K562 (cell line): ENCODE results near the gene PDCD6IP. TPM values are rescaled to one million over a fixed set of nuclear protein-coding genes. Genes with fewer than 3 reads are reported as not detected.

Source experiments
- CREBBP ChIP-seq: IDR thresholded peaks from one replicate; pipeline ENCODE4 v1.6.1; 2012; ENCODE audit warnings: low read depth, mild to moderate bottlenecking, control low read depth, inconsistent platforms, low read length
- CTBP1 ChIP-seq: fragments of 450-650 bp; IDR thresholded peaks from 2 replicates; pipeline ENCODE4 v1.6.1; 2016; ENCODE audit warnings: borderline replicate concordance
- HDAC1 ChIP-seq, 2 experiments: fragments of 450-650 bp; IDR thresholded peaks; 2 replicates each; pipeline ENCODE4 v1.6.1; 2016 to 2017; ENCODE audit warnings: inconsistent platforms in 1 of 2, mild to moderate bottlenecking in 1 of 2, moderate library complexity in 1 of 2
- L3MBTL2 ChIP-seq: fragments of 450-650 bp; IDR thresholded peaks from 2 replicates; pipeline ENCODE4 v1.6.1; 2016; ENCODE audit warnings: mild to moderate bottlenecking, moderate library complexity
- MYBL2 ChIP-seq, 2 experiments: fragments of 450-650 bp in 1 of 2; sonication (generic) in 1 of 2; formaldehyde crosslinking in 1 of 2; IDR thresholded peaks; 2 replicates each; pipeline versions ENCODE4 v1.6.1 to v1.8.1; 2017 to 2022; ENCODE audit warnings: borderline replicate concordance in 1 of 2, inconsistent platforms in 1 of 2, low read depth in 1 of 2, mild to moderate bottlenecking in 1 of 2, missing genetic modification reagents in 1 of 2, moderate library complexity in 1 of 2
- RBM25 ChIP-seq: fragments of 200-400 bp; formaldehyde crosslinking; IDR thresholded peaks from 2 replicates; pipeline ENCODE4 v1.6.1; 2018; ENCODE audit warnings: low read length, low read depth, moderate library complexity; ENCODE audit not compliant: severe bottlenecking
- ZNF217 ChIP-seq: sonication (generic); formaldehyde crosslinking; IDR thresholded peaks from 2 replicates; pipeline ENCODE4 v1.8.0; 2022; ENCODE audit warnings: mild to moderate bottlenecking, missing genetic modification reagents
- ZNF282 ChIP-seq: sonication (generic); formaldehyde crosslinking; IDR thresholded peaks from 2 replicates; pipeline ENCODE4 v1.8.1; 2023; ENCODE audit warnings: missing genetic modification reagents
- ZNF507 ChIP-seq: conservative IDR thresholded peaks from 2 replicates; pipeline ENCODE4 v1.6.1; 2017; ENCODE audit warnings: missing genetic modification characterization, missing compliant biosample characterization
- polyA plus RNA-seq, 8 experiments: library from polyadenylated mRNA; depleted of rRNA in 4 of 8; stranded (reverse) in 5 of 8; unstranded in 3 of 8; fragments of >200 nt; fragmentation: Nextera tagmentation in 2 of 8; fragmentation: Illumina TruSeq in 1 of 8; extraction: Ambion mirVana in 2 of 8; extraction: Trizol in 1 of 8; gene quantifications; 2 replicates each; pipeline versions ENCODE4 v1.2.1 to v1.2.3, GENCODE V29; 2011 to 2014; ENCODE audit warnings: inconsistent platforms in 1 of 8, missing spikeins in 1 of 8
- total RNA-seq, 7 experiments: library from RNA; depleted of rRNA in 6 of 7; stranded (reverse); fragments of >200 nt in 6 of 7; fragmentation: Illumina TruSeq in 2 of 7; extraction: Trizol in 2 of 7; gene quantifications; 2 replicates each; pipeline versions ENCODE4 v1.2.1 to v1.2.3, GENCODE V29; 2011 to 2021; ENCODE audit warnings: low replicate concordance in 1 of 7
- TF ChIP-seq, protein P1 (sequence below): fragments of 250-450 bp; sonication (Bioruptor Pico); IDR thresholded peaks from 2 replicates; pipeline ENCODE4 v1.8.0; 2021; ENCODE audit warnings: mild to moderate bottlenecking, moderate library complexity
- TF ChIP-seq, protein P2 (sequence below): sonication (generic); formaldehyde crosslinking; IDR thresholded peaks from 2 replicates; pipeline ENCODE4 v1.8.1; 2023; ENCODE audit warnings: mild to moderate bottlenecking, missing genetic modification reagents
- TF ChIP-seq, protein P3 (sequence below): sonication (generic); formaldehyde crosslinking; IDR thresholded peaks from 2 replicates; pipeline ENCODE4 v1.8.1; 2022; ENCODE audit warnings: missing genetic modification reagents
- TF ChIP-seq, protein P4 (sequence below): sonication (generic); formaldehyde crosslinking; IDR thresholded peaks from 2 replicates; pipeline ENCODE4 v1.4.0; 2020; ENCODE audit warnings: mild to moderate bottlenecking, missing genetic modification reagents
- TF ChIP-seq, protein P5 (sequence below), 2 experiments: IDR thresholded peaks; 2 replicates each; pipeline ENCODE4 v1.6.1; 2012; ENCODE audit warnings: improper control_type of control experiment in 2 of 2, low read depth in 2 of 2, low read length in 2 of 2, borderline replicate concordance in 1 of 2
- TF ChIP-seq, protein P6 (sequence below), 3 experiments: fragments of 200-800 bp in 1 of 3; sonication (Bioruptor generic) in 1 of 3; sonication (generic) in 1 of 3; formaldehyde crosslinking in 1 of 3; IDR thresholded peaks; 2 replicates each; pipeline versions ENCODE4 v1.6.1 to v1.8.0; 2016 to 2022; ENCODE audit warnings: mild to moderate bottlenecking in 2 of 3, missing compliant biosample characterization in 2 of 3, missing genetic modification characterization in 2 of 3, missing genetic modification reagents in 1 of 3

The PDCD6IP gene
- total and polyA plus RNA-seq, 9 of the 15 experiments (the other 6 are each of a cell fraction or from before 2014, with no cell fraction given) = 40.2 to 302 (median 122) TPM

DNA sequence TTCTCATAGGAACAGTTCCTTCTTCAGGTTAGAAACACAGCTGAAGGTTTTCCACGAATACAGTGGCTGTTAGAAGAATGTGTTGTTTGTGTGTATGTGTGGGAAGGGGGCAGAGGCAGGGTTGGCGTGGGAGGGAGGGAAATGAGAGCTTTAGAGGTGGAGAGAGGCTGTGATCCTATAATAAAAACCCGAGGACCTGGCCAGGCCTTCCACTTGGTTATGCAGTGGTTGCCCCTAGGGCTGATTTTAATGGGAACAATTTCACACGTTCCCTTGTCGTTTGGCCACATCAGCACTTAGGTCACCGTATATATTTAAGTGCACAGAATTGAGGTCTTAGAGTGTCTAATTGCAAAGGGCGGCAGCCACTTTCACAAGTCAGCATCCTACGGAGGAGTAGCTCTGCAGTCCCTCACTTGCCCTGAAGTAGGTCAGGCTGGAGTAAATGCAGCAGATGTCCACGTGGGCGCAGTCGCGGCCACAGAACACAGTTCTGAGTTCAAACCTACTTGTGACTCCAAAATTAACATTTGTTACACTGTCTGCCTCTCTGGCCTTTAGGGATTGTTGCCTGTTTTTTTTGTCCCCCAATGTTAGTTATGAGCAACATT, 85.6 kb downstream of the PDCD6IP start (continued):
- TF ChIP-seq, protein P1, sequence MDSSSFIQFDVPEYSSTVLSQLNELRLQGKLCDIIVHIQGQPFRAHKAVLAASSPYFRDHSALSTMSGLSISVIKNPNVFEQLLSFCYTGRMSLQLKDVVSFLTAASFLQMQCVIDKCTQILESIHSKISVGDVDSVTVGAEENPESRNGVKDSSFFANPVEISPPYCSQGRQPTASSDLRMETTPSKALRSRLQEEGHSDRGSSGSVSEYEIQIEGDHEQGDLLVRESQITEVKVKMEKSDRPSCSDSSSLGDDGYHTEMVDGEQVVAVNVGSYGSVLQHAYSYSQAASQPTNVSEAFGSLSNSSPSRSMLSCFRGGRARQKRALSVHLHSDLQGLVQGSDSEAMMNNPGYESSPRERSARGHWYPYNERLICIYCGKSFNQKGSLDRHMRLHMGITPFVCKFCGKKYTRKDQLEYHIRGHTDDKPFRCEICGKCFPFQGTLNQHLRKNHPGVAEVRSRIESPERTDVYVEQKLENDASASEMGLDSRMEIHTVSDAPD = no peak
- TF ChIP-seq, protein P2, sequence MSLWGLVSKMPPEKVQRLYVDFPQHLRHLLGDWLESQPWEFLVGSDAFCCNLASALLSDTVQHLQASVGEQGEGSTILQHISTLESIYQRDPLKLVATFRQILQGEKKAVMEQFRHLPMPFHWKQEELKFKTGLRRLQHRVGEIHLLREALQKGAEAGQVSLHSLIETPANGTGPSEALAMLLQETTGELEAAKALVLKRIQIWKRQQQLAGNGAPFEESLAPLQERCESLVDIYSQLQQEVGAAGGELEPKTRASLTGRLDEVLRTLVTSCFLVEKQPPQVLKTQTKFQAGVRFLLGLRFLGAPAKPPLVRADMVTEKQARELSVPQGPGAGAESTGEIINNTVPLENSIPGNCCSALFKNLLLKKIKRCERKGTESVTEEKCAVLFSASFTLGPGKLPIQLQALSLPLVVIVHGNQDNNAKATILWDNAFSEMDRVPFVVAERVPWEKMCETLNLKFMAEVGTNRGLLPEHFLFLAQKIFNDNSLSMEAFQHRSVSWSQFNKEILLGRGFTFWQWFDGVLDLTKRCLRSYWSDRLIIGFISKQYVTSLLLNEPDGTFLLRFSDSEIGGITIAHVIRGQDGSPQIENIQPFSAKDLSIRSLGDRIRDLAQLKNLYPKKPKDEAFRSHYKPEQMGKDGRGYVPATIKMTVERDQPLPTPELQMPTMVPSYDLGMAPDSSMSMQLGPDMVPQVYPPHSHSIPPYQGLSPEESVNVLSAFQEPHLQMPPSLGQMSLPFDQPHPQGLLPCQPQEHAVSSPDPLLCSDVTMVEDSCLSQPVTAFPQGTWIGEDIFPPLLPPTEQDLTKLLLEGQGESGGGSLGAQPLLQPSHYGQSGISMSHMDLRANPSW (CRISPR knock-in tag) = no peak; the same call in 1 of the 2 replicates
- TF ChIP-seq ZNF282 (CRISPR knock-in tag) (no peak), RBM25 (no peak), HDAC1 (IDR thresholded peaks at IDR 0.05) (no peak), CREBBP (no peak), ZNF217 (CRISPR knock-in tag) (no peak), MYBL2 (IDR thresholded peaks at IDR 0.05; ENCODE audit: low read depth) (no peak), MYBL2 (CRISPR knock-in tag; IDR thresholded peaks at IDR 0.05; ENCODE audit: borderline replicate concordance) (no peak), L3MBTL2 (0 out of 2 replicates have a peak, but pooled peaks have one; percentile 28), CTBP1 (peak; percentile 33; the same call in 1 of the 2 replicates), ZNF507 (tag) (no peak)
- TF ChIP-seq, protein P3, sequence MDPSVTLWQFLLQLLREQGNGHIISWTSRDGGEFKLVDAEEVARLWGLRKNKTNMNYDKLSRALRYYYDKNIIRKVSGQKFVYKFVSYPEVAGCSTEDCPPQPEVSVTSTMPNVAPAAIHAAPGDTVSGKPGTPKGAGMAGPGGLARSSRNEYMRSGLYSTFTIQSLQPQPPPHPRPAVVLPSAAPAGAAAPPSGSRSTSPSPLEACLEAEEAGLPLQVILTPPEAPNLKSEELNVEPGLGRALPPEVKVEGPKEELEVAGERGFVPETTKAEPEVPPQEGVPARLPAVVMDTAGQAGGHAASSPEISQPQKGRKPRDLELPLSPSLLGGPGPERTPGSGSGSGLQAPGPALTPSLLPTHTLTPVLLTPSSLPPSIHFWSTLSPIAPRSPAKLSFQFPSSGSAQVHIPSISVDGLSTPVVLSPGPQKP = no peak
- TF ChIP-seq, protein P4, sequence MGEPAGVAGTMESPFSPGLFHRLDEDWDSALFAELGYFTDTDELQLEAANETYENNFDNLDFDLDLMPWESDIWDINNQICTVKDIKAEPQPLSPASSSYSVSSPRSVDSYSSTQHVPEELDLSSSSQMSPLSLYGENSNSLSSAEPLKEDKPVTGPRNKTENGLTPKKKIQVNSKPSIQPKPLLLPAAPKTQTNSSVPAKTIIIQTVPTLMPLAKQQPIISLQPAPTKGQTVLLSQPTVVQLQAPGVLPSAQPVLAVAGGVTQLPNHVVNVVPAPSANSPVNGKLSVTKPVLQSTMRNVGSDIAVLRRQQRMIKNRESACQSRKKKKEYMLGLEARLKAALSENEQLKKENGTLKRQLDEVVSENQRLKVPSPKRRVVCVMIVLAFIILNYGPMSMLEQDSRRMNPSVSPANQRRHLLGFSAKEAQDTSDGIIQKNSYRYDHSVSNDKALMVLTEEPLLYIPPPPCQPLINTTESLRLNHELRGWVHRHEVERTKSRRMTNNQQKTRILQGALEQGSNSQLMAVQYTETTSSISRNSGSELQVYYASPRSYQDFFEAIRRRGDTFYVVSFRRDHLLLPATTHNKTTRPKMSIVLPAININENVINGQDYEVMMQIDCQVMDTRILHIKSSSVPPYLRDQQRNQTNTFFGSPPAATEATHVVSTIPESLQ (CRISPR knock-in tag) = no peak
- TF ChIP-seq, protein P5, sequence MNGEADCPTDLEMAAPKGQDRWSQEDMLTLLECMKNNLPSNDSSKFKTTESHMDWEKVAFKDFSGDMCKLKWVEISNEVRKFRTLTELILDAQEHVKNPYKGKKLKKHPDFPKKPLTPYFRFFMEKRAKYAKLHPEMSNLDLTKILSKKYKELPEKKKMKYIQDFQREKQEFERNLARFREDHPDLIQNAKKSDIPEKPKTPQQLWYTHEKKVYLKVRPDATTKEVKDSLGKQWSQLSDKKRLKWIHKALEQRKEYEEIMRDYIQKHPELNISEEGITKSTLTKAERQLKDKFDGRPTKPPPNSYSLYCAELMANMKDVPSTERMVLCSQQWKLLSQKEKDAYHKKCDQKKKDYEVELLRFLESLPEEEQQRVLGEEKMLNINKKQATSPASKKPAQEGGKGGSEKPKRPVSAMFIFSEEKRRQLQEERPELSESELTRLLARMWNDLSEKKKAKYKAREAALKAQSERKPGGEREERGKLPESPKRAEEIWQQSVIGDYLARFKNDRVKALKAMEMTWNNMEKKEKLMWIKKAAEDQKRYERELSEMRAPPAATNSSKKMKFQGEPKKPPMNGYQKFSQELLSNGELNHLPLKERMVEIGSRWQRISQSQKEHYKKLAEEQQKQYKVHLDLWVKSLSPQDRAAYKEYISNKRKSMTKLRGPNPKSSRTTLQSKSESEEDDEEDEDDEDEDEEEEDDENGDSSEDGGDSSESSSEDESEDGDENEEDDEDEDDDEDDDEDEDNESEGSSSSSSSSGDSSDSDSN (IDR thresholded peaks at IDR 0.05; ENCODE audit: borderline replicate concordance in 1 of 2, low read depth in 2 of 2, low read length in 2 of 2) = 0 out of 4 replicates have a peak, but pooled peaks of 1 of the 2 experiments have one; percentile 24
- TF ChIP-seq, protein P6, sequence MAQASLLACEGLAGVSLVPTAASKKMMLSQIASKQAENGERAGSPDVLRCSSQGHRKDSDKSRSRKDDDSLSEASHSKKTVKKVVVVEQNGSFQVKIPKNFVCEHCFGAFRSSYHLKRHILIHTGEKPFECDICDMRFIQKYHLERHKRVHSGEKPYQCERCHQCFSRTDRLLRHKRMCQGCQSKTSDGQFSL (CRISPR knock-in tag; IDR thresholded peaks at IDR 0.05) = 0 out of 2 replicates have a peak, but pooled peaks have one; percentile 34
- TF ChIP-seq, protein P6 (tag; IDR thresholded peaks at IDR 0.05) = no peak
